WI38 (cell line): Measurements from ENCODE around the gene NCS1.

ENCODE experiments used
- H3K4me3 ChIP-seq: 2 replicates; pipeline ENCODE4 v1.5.1; 2011; ENCODE audit warnings: low read depth, mild to moderate bottlenecking, control low read depth, low read length
- TF ChIP-seq, protein P1 (sequence below): IDR thresholded peaks from 2 replicates; pipeline ENCODE4 v1.5.1; 2012; ENCODE audit warnings: low read depth, mild to moderate bottlenecking, control low read depth, low read length

Gene NCS1

GRCh38 chr9:130220352-130220751 is 48.1 kb downstream of the NCS1 start:
- H3K4me3 ChIP-seq = no peak overlapping the region
- TF ChIP-seq, protein P1, sequence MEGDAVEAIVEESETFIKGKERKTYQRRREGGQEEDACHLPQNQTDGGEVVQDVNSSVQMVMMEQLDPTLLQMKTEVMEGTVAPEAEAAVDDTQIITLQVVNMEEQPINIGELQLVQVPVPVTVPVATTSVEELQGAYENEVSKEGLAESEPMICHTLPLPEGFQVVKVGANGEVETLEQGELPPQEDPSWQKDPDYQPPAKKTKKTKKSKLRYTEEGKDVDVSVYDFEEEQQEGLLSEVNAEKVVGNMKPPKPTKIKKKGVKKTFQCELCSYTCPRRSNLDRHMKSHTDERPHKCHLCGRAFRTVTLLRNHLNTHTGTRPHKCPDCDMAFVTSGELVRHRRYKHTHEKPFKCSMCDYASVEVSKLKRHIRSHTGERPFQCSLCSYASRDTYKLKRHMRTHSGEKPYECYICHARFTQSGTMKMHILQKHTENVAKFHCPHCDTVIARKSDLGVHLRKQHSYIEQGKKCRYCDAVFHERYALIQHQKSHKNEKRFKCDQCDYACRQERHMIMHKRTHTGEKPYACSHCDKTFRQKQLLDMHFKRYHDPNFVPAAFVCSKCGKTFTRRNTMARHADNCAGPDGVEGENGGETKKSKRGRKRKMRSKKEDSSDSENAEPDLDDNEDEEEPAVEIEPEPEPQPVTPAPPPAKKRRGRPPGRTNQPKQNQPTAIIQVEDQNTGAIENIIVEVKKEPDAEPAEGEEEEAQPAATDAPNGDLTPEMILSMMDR = peak; percentile 41

GRCh38 chr9:130222833-130223232 is 50.6 kb downstream of the NCS1 start:
- H3K4me3 ChIP-seq = no peak overlapping the region
- TF ChIP-seq, protein P1 = no peak

DNA sequence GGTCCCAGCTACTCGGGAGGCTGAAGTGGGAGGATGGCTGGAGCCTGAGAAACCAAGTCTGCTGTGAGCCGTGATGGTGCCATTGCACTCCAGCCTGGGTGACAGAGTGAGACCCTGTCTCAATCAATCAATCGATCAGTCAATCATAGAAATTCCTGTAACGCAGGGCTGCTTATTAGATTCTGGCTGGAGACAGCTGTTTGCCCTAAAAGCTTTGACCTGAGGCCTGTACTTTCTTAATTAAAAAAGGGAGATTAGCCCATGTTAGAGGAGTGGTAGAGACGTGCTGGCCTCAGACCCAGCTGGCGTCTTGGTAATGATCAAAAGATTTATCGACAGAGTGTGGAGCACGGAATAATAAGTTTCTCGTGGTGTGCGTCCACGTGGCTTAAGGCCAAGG is 52.9 kb downstream of the NCS1 start:
- no peak overlapping the region for H3K4me3 ChIP-seq
- TF ChIP-seq, protein P1 = no peak

DNA sequence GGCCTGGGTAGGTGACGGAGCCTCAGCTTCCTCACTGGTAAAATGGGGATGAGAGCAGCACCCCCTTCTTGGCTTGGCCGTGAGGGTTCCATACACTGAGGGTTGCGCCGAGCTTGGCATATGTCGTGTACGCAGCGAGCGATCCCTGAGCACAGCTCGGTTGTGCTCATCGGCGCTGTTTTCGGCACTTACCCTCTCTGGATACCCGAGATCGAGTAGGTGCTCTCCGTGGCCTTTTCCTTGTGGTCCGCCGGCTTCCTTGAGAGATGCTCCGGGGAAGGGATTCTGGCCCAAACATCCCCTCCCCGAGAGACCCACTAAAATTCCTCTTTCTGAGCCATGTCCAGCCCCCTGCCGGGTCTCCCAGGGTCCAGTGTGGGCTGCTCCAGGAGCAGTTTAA is 53.4 kb downstream of the NCS1 start:
- no peak overlapping the region for H3K4me3 ChIP-seq
- TF ChIP-seq, protein P1 = no peak

DNA sequence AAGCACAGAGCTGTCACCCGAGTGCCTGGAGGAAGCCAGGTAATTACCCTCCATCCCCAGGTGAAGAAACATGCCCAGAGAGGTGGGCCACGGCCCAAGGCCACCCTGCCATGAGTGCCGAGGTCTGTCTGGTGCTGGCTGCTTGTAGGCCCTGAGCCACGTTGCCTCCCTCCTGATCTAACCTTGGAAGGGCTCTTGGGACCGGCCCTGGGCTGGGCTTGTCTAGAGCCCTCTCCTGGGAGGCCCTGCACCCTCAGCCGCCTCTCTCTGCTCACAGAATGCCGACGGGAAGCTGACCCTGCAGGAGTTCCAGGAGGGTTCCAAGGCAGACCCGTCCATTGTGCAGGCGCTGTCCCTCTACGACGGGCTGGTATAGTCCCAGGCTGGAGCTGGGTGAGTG is 53.9 kb downstream of the NCS1 start:
- H3K4me3 ChIP-seq = no peak overlapping the region
- TF ChIP-seq, protein P1 = no peak

DNA sequence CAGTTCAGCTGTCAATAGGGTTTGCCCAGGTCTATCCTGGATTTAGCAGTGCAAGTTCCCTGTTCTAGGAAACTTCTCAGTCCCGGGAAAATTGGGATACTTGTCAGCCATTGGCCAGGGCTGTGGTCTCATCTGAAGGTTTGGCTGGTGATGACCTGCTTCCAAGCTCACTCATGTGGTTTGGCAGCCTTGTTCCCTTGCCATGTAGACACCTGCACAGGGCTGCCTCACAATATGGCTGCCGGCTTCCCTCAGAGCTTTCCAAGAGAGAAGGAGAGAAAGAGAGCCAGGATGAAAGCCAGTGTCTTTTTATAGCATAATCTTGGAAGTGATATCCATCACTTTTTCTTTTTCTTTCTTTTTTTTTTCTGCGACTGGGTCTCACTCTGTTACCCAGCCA is 55.6 kb downstream of the NCS1 start:
- TF ChIP-seq, protein P1 = no peak
- H3K4me3 ChIP-seq = no peak overlapping the region

DNA sequence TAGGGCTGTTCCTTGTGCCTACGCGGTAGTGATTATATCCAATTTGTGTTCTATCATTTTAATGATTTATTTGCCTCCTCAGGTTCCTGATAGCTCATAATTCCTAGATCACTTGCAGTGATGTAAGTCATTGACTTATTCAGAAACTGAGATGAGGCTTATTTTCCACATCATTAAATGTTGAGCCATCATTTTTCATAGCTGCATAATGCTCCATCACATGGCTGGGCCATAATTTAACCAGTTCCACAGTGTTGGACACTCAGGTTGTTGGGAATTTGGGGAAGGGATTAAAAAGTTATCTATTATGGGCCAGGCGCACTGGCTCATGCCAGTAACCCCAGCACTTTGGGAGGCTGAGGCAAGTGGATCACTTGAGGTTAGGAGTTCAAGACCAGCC is 57.6 kb downstream of the NCS1 start:
- TF ChIP-seq, protein P1 = no peak
- H3K4me3 ChIP-seq = no peak overlapping the region
